Large intestine (tissue), 3 donors: Measurements from ENCODE around the gene LHPP. TPM values are rescaled to one million over a fixed set of nuclear protein-coding genes. Genes with fewer than 3 reads are reported as not detected.
A peak's percentile ranks its signal among the peaks of the same experiment; 100 is the strongest.
"Not testable (repeated sequence)": the region's sequence is repeated elsewhere in the genome, so short reads cannot be mapped to it uniquely, and the experiment has no call there.

Experiments used
- DNase-seq, 2 donors: peaks; one replicate each; pipeline versions ENCODE4 v3.0.0 to v3.0.0-alpha.2; 2013
- H3K27ac ChIP-seq: one replicate; pipeline ENCODE4 v1.5.1; 2013; ENCODE audit warnings: low read length
- H3K27me3 ChIP-seq: 2 replicates; pipeline ENCODE4 v1.6.1; 2013; ENCODE audit warnings: low read length; ENCODE audit not compliant: control insufficient read depth, insufficient read depth
- H3K36me3 ChIP-seq: 2 replicates; pipeline ENCODE4 v1.6.1; 2013; ENCODE audit warnings: low read length; ENCODE audit not compliant: control insufficient read depth, insufficient read depth
- H3K4me1 ChIP-seq: one replicate; pipeline ENCODE4 v1.6.1; 2013; ENCODE audit warnings: low read length; ENCODE audit not compliant: control insufficient read depth, insufficient read depth
- H3K4me3 ChIP-seq: one replicate; pipeline ENCODE4 v1.5.1; 2013; ENCODE audit warnings: low read length
- H3K9me3 ChIP-seq: one replicate; pipeline ENCODE4 v1.6.1; 2013; ENCODE audit warnings: mild to moderate bottlenecking, low read depth, low read length, moderate library complexity; ENCODE audit not compliant: control insufficient read depth
- WGBS: methylation state at CpG from one replicate; pipeline ENCODE4 v1.1.5; 2013; ENCODE audit warnings: low lambda C conversion rate; ENCODE audit not compliant: insufficient coverage; 5-methylcytosine and 5-hydroxymethylcytosine counted together
- polyA plus RNA-seq: library from polyadenylated mRNA; unstranded; fragments of 120-200 nt; gene quantifications from one replicate; pipeline ENCODE4 v1.2.1, GENCODE V29; 2013

Gene LHPP
- polyA plus RNA-seq, 1 donor = 40.7 TPM

GRCh38 chr10:124587811-124588211, 126.2 kb downstream of the LHPP start:
- Histone ChIP-seq H3K27me3 (no peaks in the 10 kb centered on the region), H3K36me3 (peaks cover 5% of the 10 kb centered on the region), H3K9me3 (peaks cover 2% of the 10 kb centered on the region), H3K27ac (no peak overlapping the region), H3K4me3 (no peak overlapping the region), H3K4me1 (peaks cover 12% of the 10 kb centered on the region)
- no peak for DNase-seq
- WGBS = no CpG with 5 or more reads among the region's 11 CpGs

- no CpG with 5 or more reads among the region's 6 CpGs for WGBS
- H3K4me1 ChIP-seq = peaks cover 12% of the 10 kb centered on the region
- H3K27me3 ChIP-seq, H3K27ac ChIP-seq, H3K9me3 ChIP-seq, H3K4me3 ChIP-seq, DNase-seq, H3K36me3 ChIP-seq: not testable (repeated sequence)
Observed at GRCh38 chr10:124588341-124588735, 126.7 kb downstream of the LHPP start.

DNA sequence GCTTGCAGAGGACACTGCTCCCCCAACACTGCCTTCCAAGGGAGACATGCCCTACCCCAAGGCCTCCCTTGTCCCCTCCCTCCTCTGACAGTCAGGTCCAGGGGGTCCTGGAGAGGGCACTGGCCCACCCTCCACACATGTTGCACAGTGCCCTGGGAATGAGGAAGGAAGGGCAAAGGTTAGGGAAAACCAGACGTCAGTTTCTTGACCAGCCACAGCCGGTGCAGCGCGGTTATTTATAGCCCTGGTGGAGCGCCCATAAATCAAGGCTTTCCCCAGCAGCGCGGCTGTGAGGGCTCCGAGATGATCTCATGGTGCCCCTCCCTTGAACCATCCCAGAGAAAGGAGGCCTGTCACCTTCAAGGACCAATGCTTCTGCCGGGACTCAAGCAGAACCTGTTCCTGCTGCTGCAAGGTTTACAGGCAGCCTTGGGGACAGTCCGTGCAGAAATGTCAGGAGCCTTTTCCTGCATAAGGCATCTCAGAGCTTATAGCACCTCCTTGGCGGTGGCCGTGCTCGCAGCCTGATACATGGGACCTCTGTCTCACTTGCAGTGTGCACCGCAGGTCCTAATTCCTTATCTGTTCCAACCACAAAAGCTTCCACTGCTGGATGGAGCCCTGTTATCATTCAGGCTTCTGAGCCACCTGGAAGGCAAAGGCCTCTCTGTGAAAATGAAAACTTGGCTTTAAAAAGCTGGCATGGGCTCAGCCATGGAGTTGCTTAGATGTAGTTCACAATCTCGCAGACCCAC, 127.3 kb downstream of the LHPP start:
- peaks cover 2% of the 10 kb centered on the region for H3K9me3 ChIP-seq
- WGBS = no CpG with 5 or more reads among the region's 15 CpGs
- H3K27me3 ChIP-seq = no peaks in the 10 kb centered on the region
- DNase-seq = peak; percentile 86 to 92
- H3K4me1 ChIP-seq = peaks cover 12% of the 10 kb centered on the region
- H3K27ac ChIP-seq = peak overlapping the region; percentile 35
- peaks cover 5% of the 10 kb centered on the region for H3K36me3 ChIP-seq
- no peak overlapping the region for H3K4me3 ChIP-seq

- H3K36me3 ChIP-seq = peaks cover 5% of the 10 kb centered on the region
- peaks cover 2% of the 10 kb centered on the region for H3K9me3 ChIP-seq
- peak overlapping the region; percentile 35 for H3K27ac ChIP-seq
- H3K4me1 ChIP-seq = peaks cover 12% of the 10 kb centered on the region
- no CpG with 5 or more reads among the region's 24 CpGs for WGBS
- no peak overlapping the region for H3K4me3 ChIP-seq
- H3K27me3 ChIP-seq = no peaks in the 10 kb centered on the region
- no peak for DNase-seq
Observed at GRCh38 chr10:124589491-124590041, 127.9 kb downstream of the LHPP start.

DNA sequence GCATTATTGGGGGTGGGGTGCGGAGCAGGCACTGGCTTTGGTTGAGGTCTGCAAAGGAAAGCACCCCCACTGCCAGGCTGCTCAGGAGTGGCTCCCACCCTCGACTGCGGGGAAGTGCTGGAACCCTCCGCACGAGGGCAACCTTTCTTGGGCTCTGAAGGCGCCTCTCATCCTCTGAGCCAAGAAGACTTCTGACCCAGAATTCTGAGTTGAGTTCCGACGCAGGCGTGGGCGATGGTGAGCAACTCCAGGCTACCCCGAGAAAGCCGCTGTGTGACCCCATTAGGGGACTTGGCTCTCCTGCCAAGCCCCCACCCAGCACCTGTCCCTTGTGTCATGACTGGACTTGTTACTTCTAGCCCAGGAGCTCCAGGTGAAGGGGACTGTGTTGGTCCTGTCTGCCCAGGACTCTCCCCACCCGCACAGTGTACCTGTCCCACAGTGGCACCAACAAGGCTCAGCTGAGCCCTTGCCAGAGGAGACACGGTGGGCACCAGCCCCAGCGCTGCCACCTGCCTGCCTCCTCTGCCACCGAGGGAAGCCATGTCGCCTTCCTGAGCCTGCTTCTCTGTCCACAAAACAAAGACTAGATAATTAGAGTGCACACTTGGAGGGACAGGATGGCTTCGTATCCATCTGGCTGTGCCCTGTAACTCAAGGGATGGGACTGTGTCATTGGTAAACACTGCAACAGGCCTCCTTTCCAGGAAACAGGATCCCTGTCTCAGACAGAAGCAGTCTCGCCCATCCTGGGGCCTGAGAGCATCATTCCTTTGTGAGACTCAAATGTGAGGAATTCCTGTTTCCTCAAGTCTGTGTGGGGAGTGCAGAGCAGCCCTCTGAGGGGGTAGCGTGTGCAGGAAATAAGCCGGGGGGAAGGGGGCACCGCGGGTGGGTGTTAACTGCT, 128.8 kb downstream of the LHPP start:
- no peak overlapping the region for H3K27ac ChIP-seq
- peaks cover 2% of the 10 kb centered on the region for H3K9me3 ChIP-seq
- no peak overlapping the region for H3K4me3 ChIP-seq
- peaks cover 5% of the 10 kb centered on the region for H3K36me3 ChIP-seq
- no peaks in the 10 kb centered on the region for H3K27me3 ChIP-seq
- no CpG with 5 or more reads among the region's 23 CpGs for WGBS
- H3K4me1 ChIP-seq = peaks cover 12% of the 10 kb centered on the region
- DNase-seq = no peak

GRCh38 chr10:124591123-124591495, 129.5 kb downstream of the LHPP start:
- Histone ChIP-seq H3K27me3 (no peaks in the 10 kb centered on the region), H3K4me1 (peaks cover 12% of the 10 kb centered on the region), H3K4me3 (no peak overlapping the region), H3K27ac (no peak overlapping the region), H3K9me3 (peaks cover 2% of the 10 kb centered on the region), H3K36me3 (peaks cover 5% of the 10 kb centered on the region)
- no CpG with 5 or more reads among the region's 5 CpGs for WGBS
- no peak for DNase-seq

GRCh38 chr10:124592101-124592500, 130.5 kb downstream of the LHPP start:
- peaks cover 5% of the 10 kb centered on the region for H3K36me3 ChIP-seq
- WGBS = no CpG with 5 or more reads among the region's 7 CpGs
- no peak for DNase-seq
- peaks cover 18% of the 10 kb centered on the region for H3K4me1 ChIP-seq
- H3K4me3 ChIP-seq = no peak overlapping the region
- H3K27ac ChIP-seq = no peak overlapping the region
- H3K27me3 ChIP-seq = no peaks in the 10 kb centered on the region
- peaks cover 2% of the 10 kb centered on the region for H3K9me3 ChIP-seq

- Histone ChIP-seq H3K36me3 (peaks cover 5% of the 10 kb centered on the region), H3K27me3 (no peaks in the 10 kb centered on the region), H3K4me1 (peaks cover 19% of the 10 kb centered on the region), H3K9me3 (peaks cover 2% of the 10 kb centered on the region), H3K27ac (no peak overlapping the region), H3K4me3 (no peak overlapping the region)
- DNase-seq = no peak
- WGBS = no CpG with 5 or more reads among the region's 26 CpGs
Observed at GRCh38 chr10:124592736-124593430, 131.3 kb downstream of the LHPP start.

DNA sequence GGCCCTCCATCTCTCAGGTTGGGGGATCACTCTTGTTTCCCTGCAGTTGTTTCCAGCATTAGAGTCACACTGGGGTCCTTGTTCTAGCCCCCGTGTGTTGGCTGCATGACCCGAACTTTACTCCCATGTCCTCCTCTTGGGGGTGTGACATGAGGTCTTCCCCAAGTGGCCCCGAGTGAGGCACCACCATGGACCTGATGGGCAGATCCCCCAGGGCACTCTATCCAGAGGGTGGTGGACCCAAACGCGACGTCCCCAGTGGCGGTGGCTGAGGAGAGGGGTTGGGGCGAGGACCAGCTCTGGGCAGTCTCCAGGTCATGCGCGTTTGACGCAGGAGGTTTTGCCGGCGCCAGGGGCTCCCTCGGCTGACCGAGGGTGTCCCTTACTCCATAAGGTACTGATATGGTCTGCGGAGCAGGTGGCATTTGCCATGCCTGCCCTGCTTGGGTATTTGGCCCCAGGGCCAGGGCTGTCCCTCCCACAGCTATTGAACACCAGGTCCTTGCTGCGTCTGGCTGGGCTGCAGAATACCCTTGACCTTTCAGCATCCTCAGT, 131.9 kb downstream of the LHPP start:
- Histone ChIP-seq H3K27ac (no peak overlapping the region), H3K27me3 (no peaks in the 10 kb centered on the region), H3K9me3 (peaks cover 2% of the 10 kb centered on the region), H3K36me3 (peaks cover 5% of the 10 kb centered on the region), H3K4me1 (peaks cover 18% of the 10 kb centered on the region), H3K4me3 (no peak overlapping the region)
- WGBS = no CpG with 5 or more reads among the region's 17 CpGs
- no peak for DNase-seq

GRCh38 chr10:124594240-124594639, 132.6 kb downstream of the LHPP start:
- 94% methylated on average over 5 of the region's 6 CpGs for WGBS
- Histone ChIP-seq H3K27me3 (no peaks in the 10 kb centered on the region), H3K9me3 (peaks cover 2% of the 10 kb centered on the region), H3K27ac (no peak overlapping the region), H3K4me3 (no peak overlapping the region), H3K36me3 (peaks cover 5% of the 10 kb centered on the region), H3K4me1 (peaks cover 11% of the 10 kb centered on the region)
- DNase-seq = no peak
